Transverse colon (tissue), 4 donors: ENCODE results near the gene SCN8A. TPM values are rescaled to one million over a fixed set of nuclear protein-coding genes. Genes with fewer than 3 reads are reported as not detected.

Experiments
- DNase-seq: peaks from one replicate; pipeline ENCODE4 v3.0.0-alpha.2; 2019
- H3K27ac ChIP-seq, 4 donors: fragments of 200-600 bp; sonication (generic); 2 replicates each; pipeline ENCODE4 v1.5.1; 2016 to 2018; ENCODE audit warnings: inconsistent platforms in 4 of 4
- H3K27me3 ChIP-seq: fragments of 200-600 bp; sonication (generic); 2 replicates; pipeline ENCODE4 v1.5.1; 2017; ENCODE audit warnings: inconsistent platforms
- H3K36me3 ChIP-seq, 4 donors: fragments of 200-600 bp; sonication (generic); 2 replicates each; pipeline ENCODE4 v1.5.1; 2017 to 2019; ENCODE audit warnings: inconsistent platforms in 4 of 4
- H3K4me1 ChIP-seq, 4 donors: fragments of 200-600 bp; sonication (generic); 2 replicates each; pipeline ENCODE4 v1.5.1; 2017 to 2020; ENCODE audit warnings: inconsistent platforms in 4 of 4
- H3K4me3 ChIP-seq, 4 donors: fragments of 200-600 bp; sonication (generic); 1 replicate in 1 of 4; 2 replicates in 3 of 4; pipeline versions ENCODE4 v1.5.1 to v1.6.1; 2017 to 2019; ENCODE audit warnings: inconsistent platforms in 4 of 4
- H3K9me3 ChIP-seq, 2 donors: fragments of 200-600 bp; sonication (generic); 2 replicates each; pipeline ENCODE4 v1.5.1; 2017 to 2019; ENCODE audit warnings: inconsistent platforms in 2 of 2
- EP300 ChIP-seq: sonication (generic); formaldehyde crosslinking; IDR thresholded peaks from one replicate; pipeline ENCODE4 v1.6.1; 2017; ENCODE audit warnings: antibody characterized with exemption, low read depth
- POLR2A ChIP-seq: fragments of 450-650 bp; IDR thresholded peaks from one replicate; pipeline ENCODE4 v1.6.1; 2016; ENCODE audit warnings: antibody characterized with exemption, mild to moderate bottlenecking, moderate library complexity
- POLR2AphosphoS5 ChIP-seq, 3 donors: sonication (generic); formaldehyde crosslinking; IDR thresholded peaks; one replicate each; pipeline ENCODE4 v1.6.1; 2016; ENCODE audit warnings: antibody characterized with exemption in 3 of 3
- WGBS, 2 donors: methylation state at CpG; one replicate each; pipeline ENCODE4 v1.1.5; 2018; ENCODE audit warnings: low coverage in 1 of 2; 5-methylcytosine and 5-hydroxymethylcytosine counted together
- in situ Hi-C, 4 donors: fragments of 200-750 bp; cut with MboI; loops; one replicate each; pipeline versions ENCODE4 v1.15.0 to v1.15.1; 2017; ENCODE audit warnings: low sequenced_read_pairs in 3 of 4, low pct_ligation_motif_present in 1 of 4, low pct_unique_long_range_greater_than_20kb in 1 of 4
- intact Hi-C: fragments of 100-400 bp; cut with DNase I; formaldehyde crosslinking; loops from one replicate; pipeline ENCODE4 v1.15.1; 2023; ENCODE audit warnings: low total_unique reads
- total RNA-seq, 4 donors: library from RNA; depleted of rRNA; stranded (reverse); fragments of >200 nt; gene quantifications; one replicate each; pipeline ENCODE4 v1.1.0, GENCODE V29; 2016
- TF ChIP-seq, protein P1 (sequence below), 5 experiments: fragments of 200-600 bp in 3 of 5; fragments of 450-650 bp in 2 of 5; sonication (generic) in 3 of 5; IDR thresholded peaks; 1 replicate in 2 of 5; 2 replicates in 3 of 5; pipeline ENCODE4 v1.5.1; 2016 to 2017; ENCODE audit warnings: antibody characterized with exemption in 5 of 5, inconsistent platforms in 3 of 5, mild to moderate bottlenecking in 2 of 5, moderate library complexity in 1 of 5

Gene SCN8A
- total RNA-seq, 4 donors from 2014 or later, result 0.37 to 6.8 (median 3.2) TPM

- Histone ChIP-seq H3K27me3 (no peaks in the 10 kb centered on the region), H3K9me3 (no peaks in the 10 kb centered on the region), H3K4me1 (peaks cover 4 to 13% (median 10%) of the 10 kb centered on the region in 4 donors), H3K27ac (peak overlapping the region in 3 of 4 donors; percentile 84 to 88 (median 85)), H3K4me3 (peak overlapping the region; percentile 18 to 73 (median 68)), H3K36me3 (no peaks in the 10 kb centered on the region)
- 24% methylated on average over 16 of the region's 34 CpGs; no CpG with 5 or more reads in 1 of the 2 donors for WGBS, 2 donors
- no peak for DNase-seq
- intact Hi-C loops, result no loop called here
- no peak for TF ChIP-seq POLR2A
- in situ Hi-C loops, result loop anchor here in 2 of 4 donors (10.0 to 25.0 kb wide), 2 partner anchors 277 to 389 kb away; partner anchors contain the start of gene SLC4A8 (in 1 of the 2)
These were observed 222.9 kb downstream of the SCN8A start for GRCh38 chr12:51813931-51814310.

- Histone ChIP-seq H3K9me3 (no peaks in the 10 kb centered on the region), H3K4me1 (peaks cover 4 to 13% (median 10%) of the 10 kb centered on the region in 4 donors), H3K36me3 (no peaks in the 10 kb centered on the region), H3K27me3 (no peaks in the 10 kb centered on the region), H3K27ac (peak overlapping the region; percentile 76 to 88 (median 84)), H3K4me3 (peak overlapping the region; percentile 49 to 73 (median 68))
- no peak for TF ChIP-seq EP300
- TF ChIP-seq POLR2AphosphoS5 (IDR thresholded peaks at IDR 0.05), result peak in 2 of 3 donors; percentile 30 to 47
- TF ChIP-seq, protein P1, sequence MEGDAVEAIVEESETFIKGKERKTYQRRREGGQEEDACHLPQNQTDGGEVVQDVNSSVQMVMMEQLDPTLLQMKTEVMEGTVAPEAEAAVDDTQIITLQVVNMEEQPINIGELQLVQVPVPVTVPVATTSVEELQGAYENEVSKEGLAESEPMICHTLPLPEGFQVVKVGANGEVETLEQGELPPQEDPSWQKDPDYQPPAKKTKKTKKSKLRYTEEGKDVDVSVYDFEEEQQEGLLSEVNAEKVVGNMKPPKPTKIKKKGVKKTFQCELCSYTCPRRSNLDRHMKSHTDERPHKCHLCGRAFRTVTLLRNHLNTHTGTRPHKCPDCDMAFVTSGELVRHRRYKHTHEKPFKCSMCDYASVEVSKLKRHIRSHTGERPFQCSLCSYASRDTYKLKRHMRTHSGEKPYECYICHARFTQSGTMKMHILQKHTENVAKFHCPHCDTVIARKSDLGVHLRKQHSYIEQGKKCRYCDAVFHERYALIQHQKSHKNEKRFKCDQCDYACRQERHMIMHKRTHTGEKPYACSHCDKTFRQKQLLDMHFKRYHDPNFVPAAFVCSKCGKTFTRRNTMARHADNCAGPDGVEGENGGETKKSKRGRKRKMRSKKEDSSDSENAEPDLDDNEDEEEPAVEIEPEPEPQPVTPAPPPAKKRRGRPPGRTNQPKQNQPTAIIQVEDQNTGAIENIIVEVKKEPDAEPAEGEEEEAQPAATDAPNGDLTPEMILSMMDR (IDR thresholded peaks at IDR 0.05), result peak in 4 of 5 experiments; percentile 41 to 66 (median 54)
- peak; percentile 38 for TF ChIP-seq POLR2A
- 3% methylated on average over 15 of the region's 100 CpGs; no CpG with 5 or more reads in 1 of the 2 donors for WGBS, 2 donors
- DNase-seq, result peak; percentile 86
- intact Hi-C loops (no loop called here), in situ Hi-C loops (loop anchor here in 2 of 4 donors (10.0 to 25.0 kb wide), 2 partner anchors 277 to 390 kb away; partner anchors contain the start of gene SLC4A8 (in 1 of the 2))
These were observed 223.5 kb downstream of the SCN8A start for GRCh38 chr12:51814311-51815088.

DNA sequence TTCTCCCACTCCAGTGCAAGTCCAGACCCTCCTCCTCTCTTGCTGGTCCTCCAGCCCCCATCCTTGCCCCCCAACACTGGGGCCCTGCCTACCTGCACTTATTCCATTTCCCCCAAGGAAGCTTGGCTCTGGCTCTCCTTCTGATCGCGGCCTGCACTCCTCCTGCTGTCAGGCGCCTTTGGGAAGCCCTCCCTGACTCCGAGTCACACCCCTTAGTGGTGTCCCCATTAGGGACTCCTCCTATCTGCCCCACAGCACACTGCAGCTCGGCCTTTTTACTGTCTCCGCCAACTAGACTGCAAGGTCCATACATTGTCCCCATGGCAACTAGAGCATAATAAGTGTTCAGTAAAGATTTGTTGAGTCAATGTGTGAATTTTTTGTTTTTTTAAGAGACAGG, 224.5 kb downstream of the SCN8A start:
- intact Hi-C loops, result no loop called here
- Histone ChIP-seq H3K27me3 (peaks cover 4% of the 10 kb centered on the region), H3K27ac (no peak overlapping the region)

GRCh38 chr12:51817027-51817953, 226.3 kb downstream of the SCN8A start:
- H3K27ac ChIP-seq, result no peak overlapping the region
- TF ChIP-seq EP300, result no peak
- TF ChIP-seq, protein P1 (IDR thresholded peaks at IDR 0.05), result no peak
- no peak for TF ChIP-seq POLR2A
- TF ChIP-seq POLR2AphosphoS5 (IDR thresholded peaks at IDR 0.05), result no peak
- H3K4me3 ChIP-seq, result no peak overlapping the region
- DNase-seq, result no peak
- H3K27me3 ChIP-seq, result peaks cover 4% of the 10 kb centered on the region
- in situ Hi-C loops (loop anchor here in 2 of 4 donors (10.0 to 25.0 kb wide), 2 partner anchors 280 to 392 kb away; partner anchors contain the start of gene SLC4A8 (in 1 of the 2)), intact Hi-C loops (no loop called here)
- WGBS, 2 donors, result 58 to 76% methylated on average over 3 to 10 of the region's 10 CpGs
- H3K36me3 ChIP-seq, result no peaks in the 10 kb centered on the region
- no peaks in the 10 kb centered on the region for H3K9me3 ChIP-seq
- peaks cover 8 to 17% (median 13%) of the 10 kb centered on the region in 4 donors for H3K4me1 ChIP-seq

More for the DNA sequence above, 224.5 kb downstream of the SCN8A start:
- Histone ChIP-seq H3K9me3 (no peaks in the 10 kb centered on the region), H3K4me3 (no peak overlapping the region), H3K36me3 (no peaks in the 10 kb centered on the region), H3K4me1 (peaks cover 8 to 17% (median 13%) of the 10 kb centered on the region in 4 donors)
- DNase-seq, result no peak
- 92 to 94% methylated on average over 6 of the region's 6 CpGs for WGBS, 2 donors
- no peak for TF ChIP-seq EP300
- in situ Hi-C loops, result loop anchor here in 2 of 4 donors (10.0 to 25.0 kb wide), 2 partner anchors 278 to 391 kb away; partner anchors contain the start of gene SLC4A8 (in 1 of the 2)
